SK-N-DZ (cell line): ENCODE results near the gene MIP.
"Not testable (repeated sequence)": the region's sequence is repeated elsewhere in the genome, so short reads cannot be mapped to it uniquely, and the experiment has no call there.

Experiments used
- DNase-seq: peaks from one replicate; pipeline ENCODE4 v3.0.0-alpha.2; 2015; ENCODE audit warnings: low spot score

The MIP gene

GRCh38 chr12:56410768-56411167, 43.7 kb downstream of the MIP start:
- DNase-seq = no peak

- no peak for DNase-seq
Measured at GRCh38 chr12:56408799-56409417, 45.5 kb downstream of the MIP start.

GRCh38 chr12:56404227-56404626, 50.2 kb downstream of the MIP start:
- DNase-seq = not testable (repeated sequence)

- DNase-seq = not testable (repeated sequence)
Measured at GRCh38 chr12:56401612-56402011, 52.8 kb downstream of the MIP start.

GRCh38 chr12:56401125-56401524, 53.3 kb downstream of the MIP start:
- DNase-seq = not testable (repeated sequence)
